Measurements from ENCODE around the gene TSFM. TPM values are rescaled to one million over a fixed set of nuclear protein-coding genes. Genes with fewer than 3 reads are reported as not detected.
A peak's percentile ranks its signal among the peaks of the same experiment; 100 is the strongest.

Gene TSFM
- total and polyA plus RNA-seq, 9 of the 15 experiments (the other 6 are each of a cell fraction or from before 2014, with no cell fraction given) = 44.6 to 198 (median 60.2) TPM

- H3K9me3 ChIP-seq (replicated peaks; ENCODE audit: control insufficient read depth, insufficient read depth, low read depth, low read length) = no peaks in the 10 kb centered on the region
- ATAC-seq = no peak
- H3K9me1 ChIP-seq (ENCODE audit: control insufficient read depth, insufficient read depth, low read length) = no peaks in the 10 kb centered on the region
- peaks cover 64% of the 10 kb centered on the region for H3K36me3 ChIP-seq (ENCODE audit: control insufficient read depth, insufficient read depth, low read length)
- POLR2A ChIA-PET = interaction anchor here (0.6 to 1.3 kb wide), 7 partner anchors 7 to 82 kb away, joined by 3 to 11 read pairs (median 4); no protein-coding TSS in a partner anchor
- intact Hi-C loops (cut with micrococcal nuclease) (no loop called here), in situ Hi-C loops (cut with MboI) (no loop called here)
- 90% methylated on average over 10 of the region's 10 CpGs for WGBS (ENCODE audit: insufficient coverage, low coverage, missing lambda C conversion rate)
- no peaks in the 10 kb centered on the region; the same call in 2 of the 3 replicates for H3K79me2 ChIP-seq (ENCODE audit: control insufficient read depth, insufficient read depth, low read length)
- H2AFZ ChIP-seq (ENCODE audit: low read depth, low read length) = no peak overlapping the region
- H3K27ac ChIP-seq (ENCODE audit: extremely low read depth, low read depth, low read length) = no peak overlapping the region
- H3K4me1 ChIP-seq (replicated peaks in 1 of 2; ENCODE audit: control insufficient read depth in 2 of 2, insufficient read depth in 2 of 2, low read length in 2 of 2) = peaks cover 0 to 2% of the 10 kb centered on the region in 2 experiments; a peak in 2 of 5 replicates
- TF ChIP-seq POLR2AphosphoS5 (IDR thresholded peaks at IDR 0.05; ENCODE audit: control insufficient read depth, insufficient read depth, low read depth, low read length) (0 out of 2 replicates have a peak, but pooled peaks have one; percentile 13), NONO (IDR thresholded peaks at IDR 0.05; ENCODE audit: low read depth in 2 of 2, low read length in 1 of 2) (no peak)
- no peak overlapping the region for H3K4me2 ChIP-seq (ENCODE audit: insufficient read depth, low read length)
- no peak for FAIRE-seq
- CTCF ChIA-PET (ENCODE audit: low intra/inter-chr PET ratio) = no interaction called here
- peak overlapping the region in 1 of 2 experiments; percentile 65; a peak in 2 of 4 replicates for H3K9ac ChIP-seq (ENCODE audit: insufficient read depth in 1 of 2, low read depth in 2 of 2, low read length in 2 of 2)
- H3K4me3 ChIP-seq = no peak overlapping the region
- no peaks in the 10 kb centered on the region for H3K27me3 ChIP-seq (ENCODE audit: control insufficient read depth in 2 of 2, insufficient read depth in 2 of 2, low read length in 2 of 2)
- H4K20me1 ChIP-seq (replicated peaks; ENCODE audit: control insufficient read depth, insufficient read depth, low read length) = peaks cover 11% of the 10 kb centered on the region
- TSS peak; percentile 19 for BruUV-seq (replicated peaks)
- DNase-seq (ENCODE audit: extremely low read depth in 1 of 4, low spot score in 3 of 4) = no peak
Observed at GRCh38 chr12:57822392-57823130, 40.0 kb downstream of the TSFM start.

All from K562 (cell line).